ENCODE measurements around the gene CD19. TPM values are rescaled to one million over a fixed set of nuclear protein-coding genes. Genes with fewer than 3 reads are reported as not detected.
"Not testable (repeated sequence)": the region's sequence is repeated elsewhere in the genome, so short reads cannot be mapped to it uniquely, and the experiment has no call there.

Gene CD19
- not detected for total RNA-seq (ENCODE audit: unreplicated experiment)
- long read RNA-seq: 0 reads

GRCh38 chr16:28931801-28932225, at the start of gene CD19:
CD19 (plus strand) TSS chr16:28931971; CDS start chr16:28932001, 30 bp downstream.
- Mint-ChIP-seq H3K4me3 (ENCODE audit: unreplicated experiment) (no peak within 1 kb of the TSS), H3K36me3 (ENCODE audit: low read depth, unreplicated experiment) (no peaks in the 10 kb centered on the region), H3K9me3 (ENCODE audit: unreplicated experiment) (no peaks in the 10 kb centered on the region), H3K27me3 (ENCODE audit: unreplicated experiment) (peaks cover 2% of the 10 kb centered on the region), H3K27ac (ENCODE audit: unreplicated experiment) (no peak within 1 kb of the TSS), H3K4me1 (ENCODE audit: unreplicated experiment) (no peaks in the 10 kb centered on the region)
- TF ChIP-seq, protein P1, sequence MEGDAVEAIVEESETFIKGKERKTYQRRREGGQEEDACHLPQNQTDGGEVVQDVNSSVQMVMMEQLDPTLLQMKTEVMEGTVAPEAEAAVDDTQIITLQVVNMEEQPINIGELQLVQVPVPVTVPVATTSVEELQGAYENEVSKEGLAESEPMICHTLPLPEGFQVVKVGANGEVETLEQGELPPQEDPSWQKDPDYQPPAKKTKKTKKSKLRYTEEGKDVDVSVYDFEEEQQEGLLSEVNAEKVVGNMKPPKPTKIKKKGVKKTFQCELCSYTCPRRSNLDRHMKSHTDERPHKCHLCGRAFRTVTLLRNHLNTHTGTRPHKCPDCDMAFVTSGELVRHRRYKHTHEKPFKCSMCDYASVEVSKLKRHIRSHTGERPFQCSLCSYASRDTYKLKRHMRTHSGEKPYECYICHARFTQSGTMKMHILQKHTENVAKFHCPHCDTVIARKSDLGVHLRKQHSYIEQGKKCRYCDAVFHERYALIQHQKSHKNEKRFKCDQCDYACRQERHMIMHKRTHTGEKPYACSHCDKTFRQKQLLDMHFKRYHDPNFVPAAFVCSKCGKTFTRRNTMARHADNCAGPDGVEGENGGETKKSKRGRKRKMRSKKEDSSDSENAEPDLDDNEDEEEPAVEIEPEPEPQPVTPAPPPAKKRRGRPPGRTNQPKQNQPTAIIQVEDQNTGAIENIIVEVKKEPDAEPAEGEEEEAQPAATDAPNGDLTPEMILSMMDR (IDR thresholded peaks at IDR 0.05; ENCODE audit: unreplicated experiment): no peak
- DNase-seq (ENCODE audit: low spot score): no peak

GRCh38 chr16:28882551-28883160, 49.1 kb upstream of the CD19 start:
- H3K4me1 Mint-ChIP-seq (ENCODE audit: unreplicated experiment): peaks cover 19% of the 10 kb centered on the region
- no peak overlapping the region for H3K4me3 Mint-ChIP-seq (ENCODE audit: unreplicated experiment)
- no peak for DNase-seq (ENCODE audit: low spot score)
- no peaks in the 10 kb centered on the region for H3K9me3 Mint-ChIP-seq (ENCODE audit: unreplicated experiment)
- peaks cover 5% of the 10 kb centered on the region for H3K36me3 Mint-ChIP-seq (ENCODE audit: low read depth, unreplicated experiment)
- TF ChIP-seq, protein P1 (IDR thresholded peaks at IDR 0.05; ENCODE audit: unreplicated experiment): no peak
- H3K27ac Mint-ChIP-seq (ENCODE audit: unreplicated experiment): no peak overlapping the region
- H3K27me3 Mint-ChIP-seq (ENCODE audit: unreplicated experiment): peaks cover 14% of the 10 kb centered on the region

- H3K4me1 Mint-ChIP-seq (ENCODE audit: unreplicated experiment): peaks cover 19% of the 10 kb centered on the region
- H3K27ac Mint-ChIP-seq (ENCODE audit: unreplicated experiment): no peak overlapping the region
- no peak overlapping the region for H3K4me3 Mint-ChIP-seq (ENCODE audit: unreplicated experiment)
- TF ChIP-seq, protein P1 (IDR thresholded peaks at IDR 0.05; ENCODE audit: unreplicated experiment): no peak
- DNase-seq (ENCODE audit: low spot score): no peak
- H3K9me3 Mint-ChIP-seq (ENCODE audit: unreplicated experiment): no peaks in the 10 kb centered on the region
- peaks cover 5% of the 10 kb centered on the region for H3K36me3 Mint-ChIP-seq (ENCODE audit: low read depth, unreplicated experiment)
- peaks cover 15% of the 10 kb centered on the region for H3K27me3 Mint-ChIP-seq (ENCODE audit: unreplicated experiment)
These were observed 48.4 kb upstream of the CD19 start for GRCh38 chr16:28883221-28883996.

DNA sequence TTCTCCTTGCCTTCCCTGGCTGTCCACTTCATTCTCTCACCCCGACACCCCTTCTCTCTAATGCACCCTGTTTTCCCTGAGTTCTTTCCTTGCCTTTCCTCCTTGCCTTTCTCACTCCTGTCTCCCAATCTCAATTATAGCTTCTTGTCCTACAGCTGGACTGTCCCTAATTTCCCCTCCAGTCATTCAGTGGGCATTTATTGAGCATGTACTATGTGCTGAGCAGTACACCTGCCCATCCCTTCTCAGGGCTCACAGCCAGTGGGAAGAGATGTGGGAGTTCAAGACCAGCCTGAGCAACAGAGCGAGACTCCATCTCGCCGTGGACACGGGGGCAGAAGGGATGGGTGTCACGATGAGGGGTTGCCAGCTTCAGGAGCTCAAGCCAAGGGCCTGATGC, 47.7 kb upstream of the CD19 start:
- TF ChIP-seq, protein P1 (IDR thresholded peaks at IDR 0.05; ENCODE audit: unreplicated experiment): no peak
- H3K4me1 Mint-ChIP-seq (ENCODE audit: unreplicated experiment): peaks cover 19% of the 10 kb centered on the region
- peaks cover 15% of the 10 kb centered on the region for H3K27me3 Mint-ChIP-seq (ENCODE audit: unreplicated experiment)
- H3K36me3 Mint-ChIP-seq (ENCODE audit: low read depth, unreplicated experiment): peaks cover 5% of the 10 kb centered on the region
- H3K27ac Mint-ChIP-seq (ENCODE audit: unreplicated experiment): no peak overlapping the region
- no peak overlapping the region for H3K4me3 Mint-ChIP-seq (ENCODE audit: unreplicated experiment)
- no peaks in the 10 kb centered on the region for H3K9me3 Mint-ChIP-seq (ENCODE audit: unreplicated experiment)
- DNase-seq (ENCODE audit: low spot score): no peak

GRCh38 chr16:28886945-28887344, 44.8 kb upstream of the CD19 start:
- Mint-ChIP-seq H3K9me3 (ENCODE audit: unreplicated experiment) (no peaks in the 10 kb centered on the region), H3K4me1 (ENCODE audit: unreplicated experiment) (peaks cover 8% of the 10 kb centered on the region)
- no peak for DNase-seq (ENCODE audit: low spot score)

GRCh38 chr16:28890355-28890754, 41.4 kb upstream of the CD19 start:
- not testable (repeated sequence) for H3K36me3 Mint-ChIP-seq (ENCODE audit: low read depth, unreplicated experiment); H3K4me3 Mint-ChIP-seq (ENCODE audit: unreplicated experiment); H3K9me3 Mint-ChIP-seq (ENCODE audit: unreplicated experiment); H3K27ac Mint-ChIP-seq (ENCODE audit: unreplicated experiment); H3K4me1 Mint-ChIP-seq (ENCODE audit: unreplicated experiment); DNase-seq (ENCODE audit: low spot score); H3K27me3 Mint-ChIP-seq (ENCODE audit: unreplicated experiment)

More at GRCh38 chr16:28886945-28887344, 44.8 kb upstream of the CD19 start:
- no peaks in the 10 kb centered on the region for H3K36me3 Mint-ChIP-seq (ENCODE audit: low read depth, unreplicated experiment)
- TF ChIP-seq, protein P1 (IDR thresholded peaks at IDR 0.05; ENCODE audit: unreplicated experiment): no peak
- H3K27ac Mint-ChIP-seq (ENCODE audit: unreplicated experiment): no peak overlapping the region
- no peak overlapping the region for H3K4me3 Mint-ChIP-seq (ENCODE audit: unreplicated experiment)
- peaks cover 8% of the 10 kb centered on the region for H3K27me3 Mint-ChIP-seq (ENCODE audit: unreplicated experiment)
